Activated T-helper 1 cell treated with anti-CD3 and anti-CD28 coated beads, Interleukin-12 subunit alpha, Interleukin-12 subunit beta, Interleukin-2, Interleukin-4 antibody, amounts not matched to agents 30 ng/mL and 10 ng/mL and 1 ng/mL, durations not matched to agents 14 hours and 24 hours and 36 hours (primary cell): Measurements from ENCODE around the gene CNBP. TPM values are rescaled to one million over a fixed set of nuclear protein-coding genes. Genes with fewer than 3 reads are reported as not detected.
A peak's percentile ranks its signal among the peaks of the same experiment; 100 is the strongest.

Source experiments
- DNase-seq: peaks from one replicate; pipeline ENCODE4 v3.0.0; 2021; ENCODE audit warnings: low spot score
- H3K27ac Mint-ChIP-seq: one replicate; pipeline ENCODE4 v1.8.0; 2021; ENCODE audit warnings: mild to moderate bottlenecking, mixed read lengths
- H3K27me3 Mint-ChIP-seq: one replicate; pipeline ENCODE4 v1.8.0; 2022; ENCODE audit warnings: mild to moderate bottlenecking, moderate library complexity, mixed read lengths; ENCODE audit not compliant: insufficient read depth
- H3K36me3 Mint-ChIP-seq: one replicate; pipeline ENCODE4 v1.8.0; 2021; ENCODE audit warnings: low read depth, mixed read lengths
- H3K4me1 Mint-ChIP-seq: one replicate; pipeline ENCODE4 v1.8.0; 2021; ENCODE audit warnings: low read depth, mixed read lengths
- H3K4me3 Mint-ChIP-seq: one replicate; pipeline ENCODE4 v1.8.0; 2021; ENCODE audit warnings: mild to moderate bottlenecking, moderate library complexity, mixed read lengths
- H3K9me3 Mint-ChIP-seq: one replicate; pipeline ENCODE4 v1.8.0; 2021; ENCODE audit warnings: mixed read lengths
- intact Hi-C: fragments of 100-400 bp; cut with micrococcal nuclease; formaldehyde crosslinking; loops from one replicate; pipeline ENCODE4 v1.15.1; 2024
- total RNA-seq: library from RNA; stranded (reverse); gene quantifications from 2 replicates; pipeline ENCODE4 v1.2.3, GENCODE V29; 2022

CNBP gene
- total RNA-seq, 1 donor from 2014 or later: 408 TPM

GRCh38 chr3:129121016-129121791 is 62.5 kb downstream of the CNBP start:
- peak overlapping the region; percentile 94 for H3K4me3 Mint-ChIP-seq
- intact Hi-C loops: loop anchor here (2.0 to 5.0 kb wide), 7 partner anchors 54 to 332 kb away; partner anchors contain the start of genes ACAD9 and IFT122
- DNase-seq: no peak
- H3K27ac Mint-ChIP-seq: peak overlapping the region; percentile 99
- H3K36me3 Mint-ChIP-seq: peaks cover 29% of the 10 kb centered on the region
- H3K4me1 Mint-ChIP-seq: peaks cover 55% of the 10 kb centered on the region
- no peaks in the 10 kb centered on the region for H3K9me3 Mint-ChIP-seq
- no peaks in the 10 kb centered on the region for H3K27me3 Mint-ChIP-seq

DNA sequence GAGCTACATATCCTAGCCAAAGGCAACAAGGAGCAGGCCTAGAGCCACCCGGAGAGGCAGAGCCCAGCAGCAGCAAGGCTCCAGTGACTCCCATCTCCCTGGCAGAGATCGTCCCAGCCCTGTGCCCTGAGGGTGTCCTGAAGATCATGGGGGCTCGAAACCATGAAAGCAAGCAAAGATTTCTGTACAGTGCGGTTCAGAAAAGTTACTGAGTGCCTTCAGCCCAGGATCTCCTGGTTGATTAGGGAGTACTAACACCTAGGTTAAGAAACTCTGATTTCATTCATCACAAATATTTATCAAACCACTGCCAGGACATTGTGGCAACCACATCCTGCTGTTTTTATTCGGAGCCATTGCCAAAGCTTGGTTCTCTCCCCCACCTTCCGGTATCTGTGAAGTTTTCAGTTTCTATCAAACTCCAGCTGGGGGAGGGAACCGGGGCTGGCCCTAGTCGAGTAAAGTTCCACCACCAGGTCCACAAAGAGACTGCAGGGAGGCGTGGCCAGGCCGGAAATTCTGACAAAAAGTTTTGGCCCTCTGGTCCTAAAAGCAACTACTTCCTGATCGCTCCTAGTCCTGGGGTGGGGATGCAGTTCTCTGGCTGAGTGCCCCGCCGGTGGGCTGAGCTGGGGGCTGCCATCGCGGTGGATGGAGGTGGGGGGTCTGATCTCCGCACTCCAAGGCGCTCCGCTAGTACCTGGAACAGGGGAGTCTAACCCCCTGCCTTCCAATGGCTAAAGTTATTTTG is 63.3 kb downstream of the CNBP start:
- Mint-ChIP-seq H3K9me3 (no peaks in the 10 kb centered on the region), H3K27ac (peak overlapping the region; percentile 99), H3K27me3 (no peaks in the 10 kb centered on the region), H3K4me3 (peak overlapping the region; percentile 94), H3K4me1 (peaks cover 61% of the 10 kb centered on the region), H3K36me3 (peaks cover 33% of the 10 kb centered on the region)
- intact Hi-C loops: loop anchor here (1.0 to 5.0 kb wide), 15 partner anchors 8 to 332 kb away; partner anchors contain the start of genes ACAD9, CFAP92, CNBP and COPG1
- peak; percentile 90 for DNase-seq

- Mint-ChIP-seq H3K4me3 (peak overlapping the region; percentile 94), H3K27me3 (no peaks in the 10 kb centered on the region), H3K36me3 (peaks cover 38% of the 10 kb centered on the region), H3K4me1 (peaks cover 67% of the 10 kb centered on the region), H3K9me3 (no peaks in the 10 kb centered on the region), H3K27ac (peak overlapping the region; percentile 99)
- intact Hi-C loops: loop anchor here (1.0 to 5.0 kb wide), 17 partner anchors 7 to 502 kb away; partner anchors contain the start of genes ACAD9, CFAP92, CNBP and COPG1
- DNase-seq: no peak
Observed at GRCh38 chr3:129119365-129120100, 64.2 kb downstream of the CNBP start.

DNA sequence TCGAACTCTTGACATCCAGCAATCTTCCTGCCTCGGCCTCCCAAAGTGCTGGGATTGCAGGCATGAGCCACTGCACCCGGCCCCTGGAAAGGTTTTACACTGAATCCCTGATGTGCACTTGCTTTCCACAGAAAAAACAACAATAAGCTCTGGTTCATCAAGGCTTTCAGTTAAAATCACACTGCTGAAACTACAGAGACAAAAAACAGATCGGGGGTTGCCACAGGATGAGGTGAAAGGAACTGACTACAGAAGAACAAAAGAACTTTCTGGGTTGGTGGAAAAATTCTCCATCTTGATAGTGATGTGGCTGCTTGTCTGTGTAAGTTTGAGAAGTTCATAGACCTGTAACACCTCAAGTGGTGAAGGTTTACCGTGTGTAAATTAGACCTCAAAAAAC is 65.0 kb downstream of the CNBP start:
- intact Hi-C loops: loop anchor here (1.0 to 5.0 kb wide), 3 partner anchors 16 to 501 kb away; no protein-coding TSS in a partner anchor
- Mint-ChIP-seq H3K27me3 (no peaks in the 10 kb centered on the region), H3K27ac (peak overlapping the region; percentile 99), H3K4me1 (peaks cover 75% of the 10 kb centered on the region), H3K4me3 (peak overlapping the region; percentile 94), H3K9me3 (no peaks in the 10 kb centered on the region), H3K36me3 (peaks cover 44% of the 10 kb centered on the region)
- peak; percentile 54 for DNase-seq

Other genes starting within 250 kb of the CNBP start
- gene CFAP92, start 189.8 kb downstream of the CNBP start, total RNA-seq: 0.13 and 0.29 TPM in 2 replicates
- gene EFCC1, start 182.6 kb downstream of the CNBP start, total RNA-seq: 0.21 and 0.22 TPM in 2 replicates
- not detected in 2 replicates for gene GP9, start 123.1 kb downstream of the CNBP start, total RNA-seq
- gene RAB43, start 62.1 kb downstream of the CNBP start, total RNA-seq: 46.8 and 47.6 TPM in 2 replicates
- gene ISY1, start 22.8 kb downstream of the CNBP start, total RNA-seq: 72.3 and 75.4 TPM in 2 replicates
- 157 and 160 TPM in 2 replicates for gene COPG1, start 65.7 kb upstream of the CNBP start, total RNA-seq
- 59.4 and 61.6 TPM in 2 replicates for gene HMCES, start 95.0 kb upstream of the CNBP start, total RNA-seq
- gene EFCAB12, start 244.7 kb upstream of the CNBP start, total RNA-seq: 0.32 and 0.34 TPM in 2 replicates